Measurements from ENCODE around the gene ZBTB7C.

ZBTB7C gene

GRCh38 chr18:48023334-48024008 lies 385.7 kb downstream of the ZBTB7C start:
- DNase-seq (ENCODE audit: low read depth in 2 of 2) = no peak

- no peak for DNase-seq (ENCODE audit: low read depth in 2 of 2)
Observed at GRCh38 chr18:48022531-48023329, 386.5 kb downstream of the ZBTB7C start.

GRCh38 chr18:48022021-48022420 lies 387.2 kb downstream of the ZBTB7C start:
- no peak for DNase-seq (ENCODE audit: low read depth in 2 of 2)

GRCh38 chr18:48021273-48021914 lies 387.8 kb downstream of the ZBTB7C start:
- no peak for DNase-seq (ENCODE audit: low read depth in 2 of 2)

GRCh38 chr18:48020337-48021250 lies 388.6 kb downstream of the ZBTB7C start:
- DNase-seq (ENCODE audit: low read depth in 2 of 2) = no peak

GRCh38 chr18:48019557-48020325 lies 389.4 kb downstream of the ZBTB7C start:
- no peak for DNase-seq (ENCODE audit: low read depth in 2 of 2)

- DNase-seq (ENCODE audit: low read depth in 2 of 2) = no peak
Observed at GRCh38 chr18:48018851-48019250, 390.3 kb downstream of the ZBTB7C start.

GRCh38 chr18:48017635-48018034 lies 391.5 kb downstream of the ZBTB7C start:
- DNase-seq (ENCODE audit: low read depth in 2 of 2) = no peak

- DNase-seq (ENCODE audit: low read depth in 2 of 2) = no peak
Observed at GRCh38 chr18:48013162-48013561, 396.0 kb downstream of the ZBTB7C start.

- no peak for DNase-seq (ENCODE audit: low read depth in 2 of 2)
Observed at GRCh38 chr18:48011926-48012465, 397.2 kb downstream of the ZBTB7C start.

- no peak for DNase-seq (ENCODE audit: low read depth in 2 of 2)
Observed at GRCh38 chr18:48010264-48010663, 398.9 kb downstream of the ZBTB7C start.

- no peak for DNase-seq (ENCODE audit: low read depth in 2 of 2)
Observed at GRCh38 chr18:48009116-48009745, 400.0 kb downstream of the ZBTB7C start.

GRCh38 chr18:48007955-48008701 lies 401.1 kb downstream of the ZBTB7C start:
- DNase-seq (ENCODE audit: low read depth in 2 of 2) = peak in 1 of 2 donors; percentile 21

- DNase-seq (ENCODE audit: low read depth in 2 of 2) = no peak
Observed at GRCh38 chr18:48007381-48007780, 401.8 kb downstream of the ZBTB7C start.

- no peak for DNase-seq (ENCODE audit: low read depth in 2 of 2)
Observed at GRCh38 chr18:48006415-48007175, 402.6 kb downstream of the ZBTB7C start.

GRCh38 chr18:48004577-48004976 lies 404.6 kb downstream of the ZBTB7C start:
- no peak for DNase-seq (ENCODE audit: low read depth in 2 of 2)

- DNase-seq (ENCODE audit: low read depth in 2 of 2) = no peak
Observed at GRCh38 chr18:48003426-48004349, 405.5 kb downstream of the ZBTB7C start.

All from stimulated activated CD4-positive, alpha-beta T cell treated with anti-CD3 and anti-CD28 coated beads, Interleukin-1b, Interleukin-23, amount 100 ng/mL, for 1 hour (primary cell).